GM21529 (cell line): ENCODE results near the gene PACS1.

Source experiments
- ATAC-seq: cut with Tn5 transposase; IDR thresholded peaks from one replicate; pipeline ENCODE4 v1.9.1; 2021; ENCODE audit not compliant: unreplicated experiment

The PACS1 gene

DNA sequence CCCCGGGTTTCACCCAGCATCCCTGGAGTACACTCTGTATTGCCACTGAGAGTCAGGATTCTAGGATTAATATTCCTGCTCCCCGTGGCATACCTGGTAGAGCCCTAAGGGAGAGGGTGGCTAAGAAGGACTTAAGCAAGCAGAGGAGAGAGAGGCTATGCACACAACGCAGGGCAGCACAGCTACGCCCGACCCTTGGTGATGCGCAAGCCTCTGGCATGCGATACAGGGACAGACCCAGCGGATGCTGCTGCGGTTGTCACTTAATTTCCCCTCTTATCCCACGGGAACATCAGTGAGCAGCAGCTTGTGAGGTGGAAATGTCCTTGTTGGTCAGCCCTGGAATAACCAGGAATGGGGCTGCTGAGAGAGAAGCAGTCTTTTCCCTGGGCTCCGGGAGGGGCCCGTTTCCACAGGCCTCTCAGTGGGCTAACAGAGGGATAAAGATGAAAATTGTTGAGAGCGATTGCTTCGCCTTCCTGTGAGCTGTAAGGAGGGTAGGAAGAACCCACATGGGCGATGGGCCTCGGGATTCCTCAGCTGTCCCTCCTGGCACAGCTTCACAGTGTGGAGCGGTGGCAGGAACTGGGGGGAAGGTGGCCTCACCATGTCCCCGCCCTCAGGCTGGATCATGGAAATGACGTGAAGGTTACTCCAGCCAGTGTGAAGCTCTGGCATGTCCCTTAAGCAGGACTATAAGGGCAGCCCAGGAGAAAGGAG lies 149.9 kb downstream of the PACS1 start:
- ATAC-seq = no peak

- ATAC-seq = no peak
These were observed 150.5 kb downstream of the PACS1 start for GRCh38 chr11:66220566-66220935.

- no peak for ATAC-seq
These were observed 150.9 kb downstream of the PACS1 start for GRCh38 chr11:66221012-66221411.

DNA sequence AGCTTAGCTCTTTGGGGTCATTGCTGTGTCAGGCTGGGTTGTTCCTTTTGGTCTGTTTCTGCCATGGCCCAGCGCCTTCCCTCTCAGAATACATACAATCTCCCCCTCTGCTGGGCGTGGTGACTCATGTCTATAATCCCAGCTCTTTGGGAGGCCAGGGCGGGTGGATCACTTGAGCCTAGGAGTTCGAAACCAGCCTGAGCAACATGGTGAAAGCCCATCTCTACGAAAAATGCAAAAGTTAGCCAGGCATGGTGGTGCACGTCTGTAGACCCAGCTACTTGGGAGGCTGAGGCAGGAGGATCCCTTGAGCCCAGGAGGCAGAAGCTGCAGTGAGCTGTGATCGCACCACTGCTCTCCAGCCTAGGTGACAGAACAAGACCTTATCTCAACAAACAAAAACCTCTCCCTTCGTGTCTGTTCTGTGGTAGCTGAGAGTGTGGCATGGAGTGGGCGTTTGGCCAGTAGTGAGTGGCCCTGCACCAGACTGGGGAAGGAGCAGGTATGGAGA lies 151.7 kb downstream of the PACS1 start:
- ATAC-seq = peak; percentile 6

GRCh38 chr11:66222358-66223149 lies 152.5 kb downstream of the PACS1 start:
- peak; percentile 84 for ATAC-seq

- no peak for ATAC-seq
These were observed 154.3 kb downstream of the PACS1 start for GRCh38 chr11:66224226-66224855.

DNA sequence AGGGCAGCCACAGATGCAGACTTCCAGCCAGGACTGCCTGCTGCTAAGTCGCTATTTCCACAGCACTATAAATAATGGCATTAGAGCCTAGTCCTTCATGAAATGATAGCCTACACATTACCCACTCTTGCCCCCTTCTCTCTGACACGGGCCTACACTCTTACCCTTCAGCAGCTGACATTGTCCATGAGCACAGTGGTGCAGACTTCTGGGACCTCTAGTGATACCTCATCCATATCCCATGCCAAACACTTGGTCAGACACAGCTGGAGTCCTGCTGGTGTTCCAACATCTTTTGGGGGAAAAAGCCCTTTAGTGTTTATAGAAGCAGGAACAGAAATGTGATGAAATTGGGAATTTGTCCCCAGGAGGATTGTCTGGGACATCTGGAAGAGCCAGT lies 155.0 kb downstream of the PACS1 start:
- ATAC-seq = no peak

- ATAC-seq = no peak
These were observed 156.0 kb downstream of the PACS1 start for GRCh38 chr11:66226101-66226500.

DNA sequence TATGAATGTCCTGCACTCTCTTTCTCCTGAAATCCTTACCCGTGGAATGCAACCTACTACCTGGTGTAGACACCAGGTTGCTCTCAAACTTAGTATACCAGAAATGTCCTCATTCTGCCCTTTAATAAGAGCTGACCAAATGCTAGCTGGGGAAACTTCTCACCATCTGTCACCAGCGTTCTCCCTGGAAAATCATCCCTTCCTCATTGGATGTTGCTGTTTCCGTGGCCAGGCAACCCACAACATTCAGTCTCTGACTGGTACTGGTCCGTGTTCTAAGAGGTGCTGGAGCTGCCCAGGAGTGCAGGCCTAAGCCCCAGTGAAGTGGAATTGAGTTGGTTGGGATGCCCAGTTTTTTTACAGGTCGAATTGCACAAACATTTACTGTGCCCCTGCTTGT lies 157.6 kb downstream of the PACS1 start:
- no peak for ATAC-seq

- ATAC-seq = no peak
These were observed 158.4 kb downstream of the PACS1 start for GRCh38 chr11:66228521-66228920.

- no peak for ATAC-seq
These were observed 160.1 kb downstream of the PACS1 start for GRCh38 chr11:66230156-66230555.

- ATAC-seq = no peak
These were observed 160.9 kb downstream of the PACS1 start for GRCh38 chr11:66230978-66231377.

- no peak for ATAC-seq
These were observed 161.5 kb downstream of the PACS1 start for GRCh38 chr11:66231561-66231960.

DNA sequence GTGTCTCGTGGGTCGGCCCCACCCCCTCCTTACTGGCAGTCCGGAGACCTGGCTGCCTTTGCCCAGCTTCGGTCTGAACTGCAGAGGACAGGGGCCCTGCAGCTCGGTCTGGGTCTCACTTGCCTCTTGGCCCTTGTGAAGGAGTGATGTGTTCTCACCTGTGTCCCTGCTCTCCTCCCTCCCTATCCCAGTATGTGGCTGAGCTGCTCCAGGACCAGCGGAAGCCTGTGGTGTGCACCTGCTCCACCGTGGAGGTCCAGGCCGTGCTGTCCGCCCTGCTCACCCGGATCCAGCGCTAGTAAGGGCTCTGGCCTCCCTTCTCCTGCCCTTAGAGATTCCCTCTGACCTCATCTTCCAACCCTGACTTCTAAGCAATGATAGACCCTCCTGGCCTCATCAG lies 162.7 kb downstream of the PACS1 start:
- no peak for ATAC-seq

- ATAC-seq = no peak
These were observed 163.2 kb downstream of the PACS1 start for GRCh38 chr11:66233301-66233700.

- no peak for ATAC-seq
These were observed 165.1 kb downstream of the PACS1 start for GRCh38 chr11:66235141-66235540.

GRCh38 chr11:66237867-66238266 lies 167.8 kb downstream of the PACS1 start:
- no peak for ATAC-seq

DNA sequence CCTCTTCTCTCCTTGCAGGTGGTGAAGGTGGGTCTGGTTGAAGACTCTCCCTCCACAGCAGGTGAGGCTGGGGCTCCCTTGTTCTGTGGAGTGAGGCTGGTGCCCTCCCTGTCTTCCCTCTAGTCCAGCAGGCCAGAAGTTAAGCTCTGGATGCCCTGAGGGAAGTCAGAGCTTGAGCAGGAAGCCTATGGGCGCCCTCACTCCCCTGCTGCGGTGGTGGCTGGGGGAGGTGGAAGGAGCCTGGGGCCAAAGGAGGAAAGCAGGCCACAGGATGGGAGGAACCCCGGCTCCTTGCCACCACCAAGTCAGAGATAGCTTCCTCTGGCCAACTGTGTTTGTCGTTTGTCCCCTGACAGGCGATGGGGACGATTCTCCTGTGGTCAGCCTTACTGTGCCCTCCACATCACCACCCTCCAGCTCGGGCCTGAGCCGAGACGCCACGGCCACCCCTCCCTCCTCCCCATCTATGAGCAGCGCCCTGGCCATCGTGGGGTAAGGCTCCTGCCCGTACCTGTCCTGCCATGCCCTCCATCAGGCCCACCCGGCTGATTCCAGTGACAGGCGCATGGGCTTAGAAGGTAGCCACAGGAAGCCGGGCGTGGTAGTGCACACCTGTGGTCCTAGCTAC lies 168.8 kb downstream of the PACS1 start:
- no peak for ATAC-seq

- no peak for ATAC-seq
These were observed 169.4 kb downstream of the PACS1 start for GRCh38 chr11:66239511-66239910.

GRCh38 chr11:66239998-66240780 lies 170.1 kb downstream of the PACS1 start:
- no peak for ATAC-seq

DNA sequence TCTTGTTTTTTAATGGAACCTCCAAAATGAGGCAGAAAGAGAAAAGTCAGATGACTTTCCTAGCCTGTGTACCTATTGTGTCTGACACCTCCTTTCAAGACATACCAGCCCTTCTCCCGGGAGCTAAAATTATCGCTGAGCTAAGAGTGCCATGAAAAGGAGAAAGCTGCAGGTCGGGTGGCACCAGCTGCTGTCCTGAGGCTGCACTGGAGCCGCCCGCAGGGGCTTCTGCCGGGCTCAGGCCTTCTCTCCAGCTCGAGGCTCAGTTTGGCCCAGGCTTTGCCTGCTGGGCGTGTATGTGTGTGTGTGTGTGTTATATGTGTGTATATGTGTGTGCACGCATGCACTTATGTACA lies 170.7 kb downstream of the PACS1 start:
- ATAC-seq = no peak
